Mononuclear cell (primary cell): ENCODE measurements around the gene XPR1. TPM values are rescaled to one million over a fixed set of nuclear protein-coding genes. Genes with fewer than 3 reads are reported as not detected.

Source experiments
- H3K27me3 ChIP-seq: 2 replicates; pipeline ENCODE4 v1.6.0; 2011; ENCODE audit warnings: low read length, control low read depth; ENCODE audit not compliant: insufficient read depth
- H3K4me1 ChIP-seq: 2 replicates; pipeline ENCODE4 v1.5.1; 2011; ENCODE audit warnings: mild to moderate bottlenecking, low read length, control low read depth; ENCODE audit not compliant: insufficient read depth
- H3K4me3 ChIP-seq: 2 replicates; pipeline ENCODE4 v1.5.1; 2011; ENCODE audit warnings: mild to moderate bottlenecking, low read length, moderate library complexity
- H3K9me3 ChIP-seq: 2 replicates; pipeline ENCODE4 v1.5.1; 2011; ENCODE audit warnings: low read depth, mild to moderate bottlenecking, control low read depth, low read length
- total RNA-seq: library from RNA; depleted of rRNA; stranded (reverse); fragments of >200 nt; gene quantifications from one replicate; pipeline ENCODE4 v1.2.3, GENCODE V29; 2012

Gene XPR1
- total RNA-seq, 1 donor, result 19.4 TPM

- H3K27me3 ChIP-seq, result no peaks in the 10 kb centered on the region
- no peak overlapping the region for H3K4me3 ChIP-seq
- peaks cover 11% of the 10 kb centered on the region for H3K4me1 ChIP-seq
- H3K9me3 ChIP-seq, result no peaks in the 10 kb centered on the region
These were observed 228.7 kb downstream of the XPR1 start for GRCh38 chr1:180860535-180860934.

- no peaks in the 10 kb centered on the region for H3K9me3 ChIP-seq
- no peak overlapping the region for H3K4me3 ChIP-seq
- no peaks in the 10 kb centered on the region for H3K27me3 ChIP-seq
- peaks cover 10% of the 10 kb centered on the region for H3K4me1 ChIP-seq
These were observed 230.5 kb downstream of the XPR1 start for GRCh38 chr1:180862305-180862704.

- peaks cover 3% of the 10 kb centered on the region for H3K4me1 ChIP-seq
- H3K4me3 ChIP-seq, result no peak overlapping the region
- no peaks in the 10 kb centered on the region for H3K9me3 ChIP-seq
- no peaks in the 10 kb centered on the region for H3K27me3 ChIP-seq
These were observed 231.4 kb downstream of the XPR1 start for GRCh38 chr1:180863158-180863775.

GRCh38 chr1:180881806-180882509, 250.1 kb downstream of the XPR1 start:
- Histone ChIP-seq H3K4me1 (no peaks in the 10 kb centered on the region), H3K9me3 (no peaks in the 10 kb centered on the region), H3K4me3 (no peak overlapping the region), H3K27me3 (no peaks in the 10 kb centered on the region)

- Histone ChIP-seq H3K4me3 (no peak overlapping the region), H3K27me3 (no peaks in the 10 kb centered on the region), H3K4me1 (no peaks in the 10 kb centered on the region), H3K9me3 (no peaks in the 10 kb centered on the region)
These were observed 252.9 kb downstream of the XPR1 start for GRCh38 chr1:180884588-180885300.

GRCh38 chr1:180886338-180886737, 254.5 kb downstream of the XPR1 start:
- Histone ChIP-seq H3K27me3 (no peaks in the 10 kb centered on the region), H3K4me3 (no peak overlapping the region), H3K9me3 (no peaks in the 10 kb centered on the region), H3K4me1 (no peaks in the 10 kb centered on the region)

GRCh38 chr1:180887841-180888240, 256.0 kb downstream of the XPR1 start:
- no peaks in the 10 kb centered on the region for H3K9me3 ChIP-seq
- no peaks in the 10 kb centered on the region for H3K27me3 ChIP-seq
- no peaks in the 10 kb centered on the region for H3K4me1 ChIP-seq
- H3K4me3 ChIP-seq, result no peak overlapping the region

- no peak overlapping the region for H3K4me3 ChIP-seq
- no peaks in the 10 kb centered on the region for H3K4me1 ChIP-seq
- H3K27me3 ChIP-seq, result no peaks in the 10 kb centered on the region
- H3K9me3 ChIP-seq, result no peaks in the 10 kb centered on the region
These were observed 257.0 kb downstream of the XPR1 start for GRCh38 chr1:180888870-180889269.

- Histone ChIP-seq H3K4me3 (no peak overlapping the region), H3K9me3 (no peaks in the 10 kb centered on the region), H3K27me3 (no peaks in the 10 kb centered on the region), H3K4me1 (no peaks in the 10 kb centered on the region)
These were observed 257.5 kb downstream of the XPR1 start for GRCh38 chr1:180889325-180889724.

- Histone ChIP-seq H3K4me1 (no peaks in the 10 kb centered on the region), H3K4me3 (no peak overlapping the region), H3K27me3 (no peaks in the 10 kb centered on the region), H3K9me3 (no peaks in the 10 kb centered on the region)
These were observed 260.4 kb downstream of the XPR1 start for GRCh38 chr1:180892272-180892671.

- H3K27me3 ChIP-seq, result no peaks in the 10 kb centered on the region
- no peaks in the 10 kb centered on the region for H3K4me1 ChIP-seq
- no peak overlapping the region for H3K4me3 ChIP-seq
- no peaks in the 10 kb centered on the region for H3K9me3 ChIP-seq
These were observed 260.9 kb downstream of the XPR1 start for GRCh38 chr1:180892675-180893074.

GRCh38 chr1:180893614-180894013, 261.8 kb downstream of the XPR1 start:
- Histone ChIP-seq H3K4me1 (no peaks in the 10 kb centered on the region), H3K4me3 (no peak overlapping the region), H3K9me3 (no peaks in the 10 kb centered on the region), H3K27me3 (no peaks in the 10 kb centered on the region)

GRCh38 chr1:180896161-180896560, 264.3 kb downstream of the XPR1 start:
- no peaks in the 10 kb centered on the region for H3K27me3 ChIP-seq
- no peaks in the 10 kb centered on the region for H3K4me1 ChIP-seq
- no peaks in the 10 kb centered on the region for H3K9me3 ChIP-seq
- no peak overlapping the region for H3K4me3 ChIP-seq

GRCh38 chr1:180898441-180899219, 266.8 kb downstream of the XPR1 start:
- H3K27me3 ChIP-seq, result no peaks in the 10 kb centered on the region
- H3K4me1 ChIP-seq, result no peaks in the 10 kb centered on the region
- H3K4me3 ChIP-seq, result no peak overlapping the region
- no peaks in the 10 kb centered on the region for H3K9me3 ChIP-seq

GRCh38 chr1:180899262-180899661, 267.4 kb downstream of the XPR1 start:
- H3K27me3 ChIP-seq, result no peaks in the 10 kb centered on the region
- no peaks in the 10 kb centered on the region for H3K4me1 ChIP-seq
- no peak overlapping the region for H3K4me3 ChIP-seq
- no peaks in the 10 kb centered on the region for H3K9me3 ChIP-seq
